Neural progenitor cell (in vitro differentiated cells): ENCODE measurements around the gene RILPL2.

Experiments
- EZH2 ChIP-seq: fragments of 200-600 bp; sonication (generic); IDR thresholded peaks from 2 replicates; pipeline ENCODE4 v1.6.1; 2017; ENCODE audit warnings: antibody characterized with exemption, mild to moderate bottlenecking, moderate library complexity
- EZH2phosphoT487 ChIP-seq: fragments of 200-600 bp; sonication (generic); IDR thresholded peaks from 2 replicates; pipeline ENCODE4 v1.6.1; 2017; ENCODE audit warnings: antibody characterized with exemption
- TF ChIP-seq, protein P1 (sequence below): fragments of 200-600 bp; sonication (generic); IDR thresholded peaks from 2 replicates; pipeline ENCODE4 v1.5.1; 2017; ENCODE audit warnings: antibody characterized with exemption, mild to moderate bottlenecking

DNA sequence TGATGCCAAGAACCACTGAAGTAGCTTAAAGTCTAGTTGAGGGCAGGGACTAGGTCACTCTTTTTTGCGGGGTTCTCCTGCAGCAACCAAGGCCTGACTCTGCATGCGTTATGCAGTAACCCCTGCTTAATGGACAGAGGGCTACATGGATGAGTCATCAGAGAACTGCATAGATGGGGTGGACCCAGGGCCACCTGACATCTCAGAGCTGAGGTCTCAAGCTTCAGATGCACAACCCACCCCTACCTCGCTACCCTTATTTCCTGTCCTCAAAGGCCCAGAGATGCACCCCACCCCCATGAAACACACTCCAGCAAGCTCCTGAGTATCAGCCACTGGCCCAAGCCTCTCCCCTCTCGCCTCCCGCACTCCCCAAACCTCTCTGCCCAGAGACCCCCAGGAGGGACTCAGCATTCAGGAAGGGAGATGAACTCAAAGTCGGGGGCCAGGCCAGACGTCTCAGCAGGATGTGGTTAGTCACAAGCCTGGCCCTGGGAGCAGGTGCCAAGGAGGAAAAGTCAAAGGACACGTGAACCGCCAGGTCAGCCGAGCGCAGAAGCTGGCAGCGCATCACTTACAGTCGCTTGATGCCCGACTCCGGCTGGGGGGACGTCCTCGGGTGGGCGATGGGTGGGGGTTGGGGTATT lies 47.2 kb upstream of the RILPL2 start:
- TF ChIP-seq, protein P1, sequence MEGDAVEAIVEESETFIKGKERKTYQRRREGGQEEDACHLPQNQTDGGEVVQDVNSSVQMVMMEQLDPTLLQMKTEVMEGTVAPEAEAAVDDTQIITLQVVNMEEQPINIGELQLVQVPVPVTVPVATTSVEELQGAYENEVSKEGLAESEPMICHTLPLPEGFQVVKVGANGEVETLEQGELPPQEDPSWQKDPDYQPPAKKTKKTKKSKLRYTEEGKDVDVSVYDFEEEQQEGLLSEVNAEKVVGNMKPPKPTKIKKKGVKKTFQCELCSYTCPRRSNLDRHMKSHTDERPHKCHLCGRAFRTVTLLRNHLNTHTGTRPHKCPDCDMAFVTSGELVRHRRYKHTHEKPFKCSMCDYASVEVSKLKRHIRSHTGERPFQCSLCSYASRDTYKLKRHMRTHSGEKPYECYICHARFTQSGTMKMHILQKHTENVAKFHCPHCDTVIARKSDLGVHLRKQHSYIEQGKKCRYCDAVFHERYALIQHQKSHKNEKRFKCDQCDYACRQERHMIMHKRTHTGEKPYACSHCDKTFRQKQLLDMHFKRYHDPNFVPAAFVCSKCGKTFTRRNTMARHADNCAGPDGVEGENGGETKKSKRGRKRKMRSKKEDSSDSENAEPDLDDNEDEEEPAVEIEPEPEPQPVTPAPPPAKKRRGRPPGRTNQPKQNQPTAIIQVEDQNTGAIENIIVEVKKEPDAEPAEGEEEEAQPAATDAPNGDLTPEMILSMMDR: no peak
- TF ChIP-seq EZH2phosphoT487: no peak
- TF ChIP-seq EZH2: no peak
